Fibroblast of upper back skin (primary cell): ENCODE data around the gene B9D1.

Source experiments
- DNase-seq: peaks from one replicate; pipeline ENCODE4 v3.0.0-alpha.2; 2013

B9D1 gene, protein sequence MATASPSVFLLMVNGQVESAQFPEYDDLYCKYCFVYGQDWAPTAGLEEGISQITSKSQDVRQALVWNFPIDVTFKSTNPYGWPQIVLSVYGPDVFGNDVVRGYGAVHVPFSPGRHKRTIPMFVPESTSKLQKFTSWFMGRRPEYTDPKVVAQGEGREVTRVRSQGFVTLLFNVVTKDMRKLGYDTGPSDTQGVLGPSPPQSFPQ

DNA sequence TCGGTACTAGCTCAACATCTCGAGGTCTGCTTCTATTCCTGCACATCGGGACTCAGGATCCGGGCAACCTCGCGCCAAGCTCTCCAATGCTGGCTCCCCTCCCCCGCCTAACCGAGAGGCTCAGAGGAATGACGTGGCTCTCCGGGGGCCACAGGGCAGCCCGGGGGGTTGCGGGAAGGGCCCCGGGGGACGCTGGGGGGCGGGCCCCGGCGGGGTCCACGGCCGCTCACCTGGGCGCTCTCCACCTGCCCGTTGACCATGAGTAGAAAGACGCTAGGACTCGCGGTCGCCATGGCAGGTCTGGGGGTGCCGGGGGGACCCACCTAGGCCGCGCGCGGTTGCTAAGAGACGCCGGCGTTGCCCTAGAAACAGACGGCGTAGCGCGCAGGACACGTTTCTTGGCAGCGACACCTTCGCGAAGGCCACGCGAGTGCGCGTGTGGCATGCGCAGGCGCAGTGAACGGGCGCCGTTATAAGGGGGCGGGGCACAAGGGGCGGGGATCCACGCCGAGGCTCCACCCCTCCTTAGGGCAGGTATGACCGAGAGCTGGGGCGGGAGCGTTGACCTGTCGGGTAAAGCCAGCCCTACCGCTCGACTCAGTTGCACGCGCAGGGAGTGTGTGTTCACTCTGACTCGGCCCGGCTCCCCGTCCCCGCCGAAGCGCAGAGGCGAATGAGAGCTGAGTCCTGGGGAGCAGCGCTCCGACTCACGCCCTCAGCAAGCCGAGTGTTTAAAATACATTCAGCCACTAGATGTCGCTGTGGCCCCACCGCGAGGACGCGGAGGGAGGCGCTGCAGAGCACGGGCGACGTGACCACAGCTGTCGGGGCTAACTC is at the start of gene B9D1:
TSS of gene B9D1 (minus strand) at position 447 of the 837 bp plus-strand sequence. CDS start at position 293, 154 bp downstream.
- DNase-seq, result peak; percentile 90

DNA sequence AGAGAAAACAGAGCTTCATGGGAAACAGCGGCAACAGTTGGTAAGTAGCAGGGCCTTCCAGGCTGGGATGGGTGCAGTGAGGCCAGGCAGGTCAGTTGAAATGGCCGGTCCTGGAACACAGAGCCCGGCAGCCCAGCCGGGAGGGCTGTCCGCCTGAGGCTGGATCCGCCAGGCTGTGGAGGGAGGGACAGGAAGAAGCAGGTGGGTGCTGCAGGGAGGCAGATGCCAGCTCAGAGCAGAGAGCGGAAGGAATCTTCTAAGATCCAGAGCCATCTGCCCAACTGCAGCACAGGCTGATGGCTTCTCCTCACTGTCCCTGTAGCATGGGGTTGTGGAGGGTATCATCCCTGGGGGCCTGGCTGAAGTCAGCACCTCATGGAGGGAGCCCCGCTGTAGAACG is 49.1 kb upstream of the B9D1 start:
- DNase-seq, result no peak

DNA sequence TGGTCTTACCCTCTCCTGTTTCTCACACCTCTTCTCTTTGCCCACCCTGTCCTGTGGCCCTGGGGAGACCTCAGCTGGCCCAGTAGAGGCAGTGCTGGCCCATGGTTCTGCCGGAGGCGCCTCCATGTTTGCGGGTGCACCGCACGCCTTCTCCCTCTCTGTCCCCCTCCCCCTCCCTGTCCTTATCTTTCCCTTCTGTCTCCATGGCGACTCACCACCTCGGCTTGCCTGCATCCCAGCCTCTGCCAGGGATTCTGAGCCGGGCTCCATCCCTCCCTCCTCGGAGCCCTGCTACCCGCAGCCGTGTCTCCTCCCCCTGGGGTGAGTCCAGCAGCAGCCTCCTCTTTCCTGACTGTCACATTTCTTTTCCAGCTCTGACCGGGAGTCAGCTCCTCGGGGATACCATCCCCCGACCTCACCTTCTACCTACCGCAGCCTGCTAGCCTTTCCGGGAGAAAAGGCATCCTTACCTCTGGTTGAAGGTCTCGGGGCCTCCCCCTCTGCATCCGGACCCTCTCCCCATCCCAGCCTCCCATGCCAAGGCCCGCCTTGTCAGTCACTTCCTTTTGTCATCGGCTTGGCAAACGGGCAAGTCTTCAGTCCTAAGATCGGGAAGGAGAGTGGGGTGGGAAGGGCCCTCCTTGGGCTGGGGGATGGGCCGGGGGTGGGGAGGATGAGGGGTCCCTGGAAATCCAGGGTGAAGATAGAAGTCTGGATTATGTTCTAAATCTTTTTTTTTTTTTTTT is 48.5 kb upstream of the B9D1 start, which contains the start of gene RNF112:
TSS of gene RNF112 (plus strand) at position 358 of the 746 bp plus-strand sequence. CDS start at position 535, 177 bp downstream.
- DNase-seq, result peak; percentile 64

DNA sequence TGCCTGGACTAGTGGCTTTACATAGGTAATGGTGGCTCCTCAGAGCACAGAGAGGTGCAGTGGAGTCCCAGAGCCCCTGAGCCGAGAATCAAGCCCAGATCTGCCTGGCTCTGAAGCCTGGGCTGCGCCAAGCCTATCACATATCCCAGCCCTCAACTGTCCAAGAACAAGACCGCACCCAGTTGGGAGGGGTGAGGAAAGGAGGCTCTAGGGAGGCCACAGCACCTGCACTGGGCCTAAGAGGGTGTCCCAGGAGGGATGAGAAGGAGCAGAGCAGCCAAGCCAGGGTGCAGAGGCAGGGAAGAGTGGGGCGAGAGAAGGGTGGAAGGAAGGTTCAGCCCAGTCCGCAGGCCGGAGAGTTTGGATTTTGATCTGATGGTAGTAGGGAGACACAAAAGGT is 47.6 kb upstream of the B9D1 start:
- no peak for DNase-seq

DNA sequence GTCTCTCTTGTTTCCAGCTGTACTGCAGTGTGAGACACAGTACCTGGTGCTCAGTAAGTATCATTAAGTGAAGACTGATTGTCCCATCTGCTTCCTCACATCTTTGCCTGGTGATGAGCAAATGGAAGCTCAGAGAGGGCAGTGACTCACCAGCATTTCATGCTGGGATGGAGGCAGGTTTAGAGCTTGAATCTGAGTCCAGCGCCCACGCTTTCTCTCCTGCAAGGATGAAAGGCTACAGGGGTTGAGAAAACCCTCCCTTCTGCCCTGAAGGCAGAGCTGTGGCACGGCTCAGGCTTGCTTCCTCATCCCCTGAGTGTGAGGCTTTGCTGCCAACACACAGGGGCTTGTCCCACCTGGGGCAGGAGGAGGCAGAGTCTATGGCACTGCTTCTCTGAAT is 47.0 kb upstream of the B9D1 start:
- DNase-seq, result peak; percentile 70

DNA sequence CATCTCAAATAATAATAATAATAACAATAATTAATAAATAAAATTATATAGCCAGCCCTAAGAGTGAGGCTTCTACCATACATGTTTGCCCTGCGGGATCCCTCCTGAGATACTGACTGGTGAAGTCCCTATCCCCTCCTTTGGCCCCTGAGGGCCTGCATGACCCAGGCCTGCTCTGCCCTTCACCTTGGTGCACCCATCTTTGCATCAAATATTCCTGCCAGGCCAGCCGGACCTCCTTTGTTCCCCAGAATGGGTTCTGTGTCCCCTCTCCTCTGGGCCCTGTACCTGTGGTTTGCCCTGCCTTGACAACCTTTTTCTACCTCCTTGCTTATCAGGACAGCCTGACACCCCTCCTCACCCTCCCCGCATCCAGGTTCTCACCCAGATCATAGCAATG is 46.5 kb upstream of the B9D1 start:
- no peak for DNase-seq

DNA sequence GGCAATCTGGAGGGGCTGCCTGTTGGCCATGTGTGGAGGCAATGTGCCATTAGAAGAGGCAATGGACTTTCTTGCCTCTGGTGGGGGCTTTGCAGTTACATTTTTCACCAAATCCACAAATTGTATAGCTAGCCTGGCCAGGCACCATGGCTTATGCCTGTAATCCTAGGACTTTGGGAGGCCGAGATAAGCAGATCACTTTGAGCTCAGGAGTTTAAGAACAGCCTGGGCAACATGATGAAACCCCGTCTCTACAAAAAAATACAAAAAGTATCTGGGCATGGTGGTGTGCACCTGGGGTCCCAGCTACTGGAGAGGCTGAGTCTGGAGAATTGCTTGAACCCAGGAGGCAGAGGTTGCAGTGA is 45.8 kb upstream of the B9D1 start:
- no peak for DNase-seq

DNA sequence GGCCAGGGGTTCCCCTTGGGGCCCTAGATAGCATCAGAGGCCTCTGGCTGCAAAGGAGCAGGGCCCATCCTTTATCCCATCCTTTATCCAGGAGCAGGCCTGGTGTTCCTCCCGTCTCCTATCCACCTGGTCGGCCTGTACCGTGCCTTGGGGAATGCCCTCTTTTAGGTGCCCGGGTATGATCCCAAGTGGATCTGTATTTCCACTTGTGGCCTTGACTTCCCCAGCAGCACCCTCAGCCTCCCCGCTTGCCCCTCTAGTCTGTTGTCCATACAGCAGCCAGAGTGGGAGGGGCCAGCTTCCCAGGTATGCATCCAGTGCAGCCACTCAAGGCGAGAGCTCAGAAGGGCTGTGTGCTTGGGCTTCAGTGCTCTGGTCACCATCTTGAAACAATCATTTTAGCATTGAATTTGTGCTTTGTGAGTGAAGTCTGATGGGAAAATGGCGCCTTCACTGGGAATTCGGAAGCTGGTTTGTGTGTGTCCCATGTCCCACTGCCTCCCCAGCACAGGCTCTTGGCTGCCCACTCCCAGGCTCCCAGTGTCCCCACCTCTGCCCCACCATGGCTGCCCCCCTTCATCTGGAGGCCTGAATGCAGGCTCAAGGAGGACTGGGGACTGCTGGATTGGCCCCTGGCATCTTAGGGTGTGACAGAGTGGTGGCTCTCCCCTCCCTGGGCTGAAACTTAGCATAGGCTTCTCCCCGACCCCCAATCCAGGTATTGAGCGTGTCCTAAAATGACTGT is 45.2 kb upstream of the B9D1 start:
- no peak for DNase-seq

DNA sequence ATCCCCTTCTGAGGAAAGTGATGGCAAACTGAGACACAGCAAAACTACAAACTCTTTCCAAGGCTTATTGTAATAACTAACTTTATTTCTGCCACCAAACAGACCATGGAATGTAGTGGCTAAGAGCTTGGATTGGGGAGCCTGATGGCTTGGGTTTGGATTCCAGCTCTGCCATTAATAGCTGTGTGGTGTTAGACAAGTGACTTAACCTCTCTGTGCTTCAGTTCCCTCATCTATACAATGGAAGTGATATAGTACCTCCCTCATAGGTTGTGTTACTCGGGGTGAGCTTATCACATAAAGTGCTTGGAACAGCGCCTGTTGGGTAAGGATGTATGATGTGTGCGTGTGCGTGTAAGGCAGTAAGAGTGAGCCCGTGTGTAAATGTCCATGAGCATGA is 42.6 kb upstream of the B9D1 start:
- no peak for DNase-seq

DNA sequence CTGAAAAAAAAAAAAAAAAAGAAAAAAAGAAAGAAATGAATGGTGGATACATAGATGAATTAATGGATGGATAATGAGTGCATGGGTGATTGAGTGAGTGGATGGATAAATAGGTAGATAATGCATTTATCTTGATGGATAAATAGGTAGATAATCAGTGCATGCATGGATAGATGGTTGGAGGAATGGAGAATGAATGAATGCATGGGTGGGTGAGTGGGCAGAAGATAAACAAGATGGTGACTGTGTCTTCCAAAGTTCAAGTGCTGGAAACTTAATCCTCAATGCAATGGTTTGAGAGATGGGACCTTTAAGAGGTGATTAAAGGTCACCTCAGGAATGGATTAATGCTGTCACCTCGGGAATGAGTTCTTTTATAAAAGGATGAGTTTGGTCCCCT is 41.7 kb upstream of the B9D1 start:
- DNase-seq, result no peak

DNA sequence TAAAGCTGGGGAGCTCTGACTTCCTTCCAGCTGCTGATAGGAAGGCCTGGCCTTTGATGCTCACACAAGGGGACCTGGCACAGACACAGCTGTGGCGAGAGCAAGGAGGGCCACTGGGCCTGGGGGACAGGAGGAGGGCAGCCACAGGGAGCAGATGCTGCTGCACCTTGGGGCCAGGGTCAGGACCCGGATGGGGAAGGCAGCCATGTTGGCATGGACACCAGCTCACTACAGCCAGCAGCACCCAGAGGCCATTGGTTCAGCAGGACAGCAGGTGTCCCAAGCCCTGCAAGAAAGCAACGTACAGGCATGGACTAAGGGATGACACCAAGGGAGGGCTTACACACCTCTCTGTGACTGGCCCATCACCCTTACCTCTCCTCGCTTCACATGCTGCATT is 40.5 kb upstream of the B9D1 start:
- no peak for DNase-seq

DNA sequence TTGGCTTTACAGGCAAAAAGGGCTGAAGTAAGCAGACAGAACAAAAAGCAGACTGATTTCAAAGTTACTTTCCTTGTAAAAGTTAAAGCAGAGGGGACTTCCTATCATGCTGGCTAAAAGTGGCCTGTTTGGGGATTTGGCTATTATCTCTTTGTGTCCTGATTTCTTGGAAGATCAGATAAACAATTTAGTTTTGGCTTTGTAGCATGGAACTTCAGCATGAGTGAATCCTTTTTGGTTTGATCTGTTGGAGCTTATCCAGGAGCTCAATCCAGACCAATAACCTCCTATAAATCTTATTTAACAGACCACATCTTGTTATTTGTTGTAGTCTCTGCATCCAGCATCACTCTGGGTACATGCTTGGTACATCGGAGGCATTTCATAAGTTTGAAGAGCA is 39.6 kb upstream of the B9D1 start:
- no peak for DNase-seq

DNA sequence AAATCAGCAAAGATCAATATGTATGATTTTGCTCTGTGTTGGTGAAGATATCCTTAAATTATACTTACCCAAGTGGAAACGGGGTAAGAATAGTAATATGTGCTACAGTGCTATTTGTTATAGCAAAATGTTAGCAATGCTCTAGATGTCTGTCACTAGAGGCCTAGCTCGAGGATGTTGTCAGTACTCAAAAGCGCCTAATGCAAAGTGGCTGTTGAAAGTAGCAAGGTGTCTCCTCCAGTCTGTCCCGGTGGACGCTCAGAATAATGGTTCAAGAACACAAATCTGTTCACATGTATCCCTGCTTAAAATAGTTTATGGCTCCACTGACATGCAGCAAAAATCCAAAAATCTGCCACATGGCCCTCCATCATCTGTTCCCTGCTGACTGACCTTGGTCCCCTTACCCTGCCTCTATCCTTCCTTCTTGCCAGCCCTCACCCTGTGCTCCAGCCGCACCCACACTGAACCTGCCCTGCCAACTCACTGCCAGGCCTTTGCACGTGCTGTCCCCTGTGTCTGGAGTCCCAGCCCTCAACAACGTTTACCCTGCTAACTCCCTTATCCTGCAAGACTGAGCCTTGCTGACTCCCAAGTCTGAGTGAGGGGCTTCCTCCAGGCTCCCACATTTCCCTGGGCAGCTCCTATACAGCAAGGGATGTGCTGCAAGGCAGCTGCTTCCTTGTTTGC is 38.9 kb upstream of the B9D1 start:
- DNase-seq, result no peak

DNA sequence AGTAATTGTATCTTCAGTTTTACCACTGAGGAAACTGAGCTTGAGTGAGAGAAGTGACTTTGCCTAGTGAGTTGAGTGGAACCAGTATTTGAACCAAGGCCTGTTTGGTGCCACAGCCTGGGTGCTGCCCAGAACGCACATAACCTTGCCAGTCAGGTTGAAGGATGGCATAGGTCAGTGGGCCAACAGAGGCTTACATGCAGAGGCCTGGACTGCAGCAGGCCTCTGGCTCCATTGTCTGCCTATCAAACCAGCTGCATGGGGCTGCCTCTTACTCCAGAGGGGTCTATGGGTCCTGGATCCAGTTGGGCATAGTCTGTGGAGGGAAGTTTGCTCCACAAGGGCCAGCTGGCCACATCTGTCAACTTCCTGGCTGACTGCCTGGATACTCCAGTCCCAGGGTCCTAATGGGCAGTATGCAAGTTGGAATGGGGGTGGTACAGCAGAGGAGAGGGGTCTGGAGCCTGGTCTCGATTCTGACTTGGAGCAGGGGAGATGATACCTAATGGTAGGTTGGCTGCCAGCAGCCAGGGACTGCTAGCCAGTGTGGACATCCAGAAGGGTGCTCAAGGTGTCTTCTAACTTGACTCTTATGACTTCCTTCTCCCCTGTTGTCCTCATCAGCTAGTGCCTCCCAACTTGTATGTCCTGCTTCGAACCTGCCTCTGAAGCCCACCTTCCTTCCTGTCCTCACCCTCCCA is 37.4 kb upstream of the B9D1 start:
- DNase-seq, result no peak

DNA sequence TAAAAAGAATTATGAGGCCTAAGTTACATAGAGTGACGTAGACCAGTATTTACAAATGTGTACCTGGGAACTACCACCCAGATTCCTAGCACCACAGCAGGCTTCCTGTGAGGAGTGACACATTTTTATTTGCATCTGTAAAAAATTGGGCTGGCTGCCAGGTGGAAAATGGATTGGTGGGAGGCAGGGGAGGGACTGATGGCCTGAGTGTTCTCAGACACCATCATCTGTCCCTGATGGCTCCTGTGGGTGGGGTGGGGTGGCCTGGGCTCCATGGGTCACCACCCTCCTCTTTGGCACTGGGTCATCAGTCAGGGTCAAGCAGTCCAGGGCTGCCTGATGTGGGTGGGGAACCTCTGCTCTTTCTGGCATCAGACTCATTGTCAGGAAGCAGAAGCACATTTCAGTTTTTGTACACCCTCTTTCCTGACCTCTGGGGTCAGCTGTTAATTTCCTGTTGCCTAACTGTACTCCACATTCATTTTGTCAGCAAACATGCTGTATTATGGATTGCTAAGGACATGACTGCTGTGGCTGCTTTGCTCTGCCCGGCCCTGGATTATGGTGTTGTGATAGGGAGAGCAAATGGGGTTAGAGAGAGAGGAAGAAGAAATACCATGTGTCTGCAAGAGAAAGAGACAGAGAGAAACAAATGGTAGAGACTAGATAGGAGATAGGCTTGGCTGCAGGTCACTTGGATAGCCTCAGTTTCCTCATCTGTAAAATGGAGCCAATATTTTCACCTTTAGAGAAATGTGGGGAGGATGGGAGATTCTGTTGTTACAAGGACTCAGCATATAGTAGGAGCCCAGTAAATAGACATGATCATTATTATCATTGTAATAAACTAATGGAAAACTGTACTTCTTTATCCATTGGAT is 36.0 kb upstream of the B9D1 start:
- DNase-seq, result no peak

DNA sequence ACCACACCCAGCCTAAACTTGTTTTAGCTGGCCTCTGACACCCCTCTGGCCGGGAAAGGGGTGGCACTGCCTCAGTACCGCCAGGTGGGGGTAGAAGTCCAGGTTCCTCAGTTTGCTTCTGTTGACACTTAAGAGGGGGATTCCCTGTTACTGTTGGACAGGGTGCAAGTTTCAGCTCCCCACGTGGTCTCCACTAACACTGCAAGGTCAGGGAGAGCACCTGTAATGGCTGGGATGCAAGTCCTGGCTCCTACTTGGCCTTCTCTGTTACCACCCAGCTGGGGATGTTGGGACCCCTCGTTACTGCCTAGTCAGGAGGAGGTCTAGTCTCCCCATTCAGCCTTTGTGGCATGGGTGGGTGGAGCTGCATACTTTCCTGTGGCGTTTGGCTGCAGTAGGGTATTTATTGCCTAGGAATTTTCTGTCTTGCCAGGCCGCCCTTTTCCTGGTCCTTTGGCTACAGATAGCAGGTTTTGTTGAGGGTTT is 35.1 kb upstream of the B9D1 start:
- DNase-seq, result no peak

DNA sequence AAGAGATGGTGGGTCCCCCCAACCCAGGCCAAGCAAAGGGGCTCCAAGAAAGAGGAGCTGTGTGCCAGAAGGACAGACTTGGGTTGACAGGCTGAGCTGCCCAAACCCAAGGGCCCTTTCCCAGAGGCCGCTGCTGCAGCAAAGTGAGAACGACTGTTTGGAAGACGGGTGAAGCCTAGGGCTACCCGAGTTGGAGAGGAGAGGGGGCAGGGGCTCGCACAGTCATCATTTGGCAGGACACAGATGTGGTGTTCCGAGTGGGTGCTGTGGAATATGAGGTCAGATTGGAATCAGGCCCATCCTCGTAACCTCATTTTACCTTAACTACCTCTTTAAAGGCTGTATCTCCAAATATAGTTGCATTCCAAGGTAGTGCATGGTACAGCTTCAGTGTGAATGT is 29.8 kb upstream of the B9D1 start:
- DNase-seq, result no peak

DNA sequence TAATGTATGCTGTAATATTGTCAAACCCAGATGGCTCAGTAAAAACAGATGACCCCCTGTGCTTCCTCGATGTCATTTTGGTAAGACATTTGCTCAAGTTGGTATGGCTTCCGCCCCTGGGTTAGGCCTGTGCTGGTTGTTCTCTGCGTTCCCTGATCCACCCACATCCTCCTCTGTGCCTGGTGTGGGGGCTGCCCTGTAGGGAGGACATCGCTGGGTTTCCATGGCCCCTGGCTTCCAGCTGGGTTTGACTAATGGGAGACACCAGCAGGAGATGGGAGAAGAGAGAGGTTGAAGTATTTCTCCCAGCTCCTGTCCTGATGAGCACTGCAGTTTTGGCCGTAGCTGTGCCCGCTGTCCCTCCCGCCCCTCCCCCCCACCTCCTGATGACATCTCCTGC is 28.9 kb upstream of the B9D1 start:
- DNase-seq, result no peak

DNA sequence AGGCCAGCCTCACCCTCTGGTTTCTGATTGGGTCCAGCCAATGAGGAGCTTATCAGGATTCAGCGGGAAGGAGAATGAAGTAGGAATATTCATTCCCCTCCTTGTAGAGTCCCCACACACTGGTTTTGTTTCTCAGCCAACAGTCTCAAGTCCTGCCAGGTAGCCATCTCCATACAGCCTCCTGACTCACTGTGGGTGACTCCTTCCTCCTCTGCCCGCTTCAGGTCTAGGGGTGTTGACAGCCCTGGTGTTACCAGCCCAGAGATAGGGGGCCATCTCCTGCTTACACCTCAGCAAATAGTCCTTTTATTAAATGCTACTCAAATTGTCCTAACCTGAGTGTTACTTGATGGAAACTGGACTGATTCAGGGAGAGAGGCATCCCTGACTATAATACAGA is 28.4 kb upstream of the B9D1 start:
- DNase-seq, result no peak
